Ishikawa (cell line): Measurements from ENCODE around the gene QSOX1.

Source experiments
- CEBPB ChIP-seq: IDR thresholded peaks from 2 replicates; pipeline ENCODE4 v1.6.1; 2012
- CREB1 ChIP-seq: IDR thresholded peaks from 2 replicates; pipeline ENCODE4 v1.6.1; 2012; ENCODE audit warnings: low read depth
- EGR1 ChIP-seq: IDR thresholded peaks from 2 replicates; pipeline ENCODE4 v1.6.1; 2012
- EP300 ChIP-seq: IDR thresholded peaks from 2 replicates; pipeline ENCODE4 v1.6.1; 2012; ENCODE audit warnings: borderline replicate concordance
- FOXM1 ChIP-seq: IDR thresholded peaks from 2 replicates; pipeline ENCODE4 v1.6.1; 2012; ENCODE audit warnings: low read depth, borderline replicate concordance
- NFIC ChIP-seq: IDR thresholded peaks from 2 replicates; pipeline ENCODE4 v1.6.1; 2012
- RAD21 ChIP-seq: IDR thresholded peaks from 2 replicates; pipeline ENCODE4 v1.6.1; 2012; ENCODE audit warnings: low read depth
- TAF1 ChIP-seq: IDR thresholded peaks from 2 replicates; pipeline ENCODE4 v1.6.1; 2012; ENCODE audit warnings: low read depth, mild to moderate bottlenecking
- TCF12 ChIP-seq: IDR thresholded peaks from 2 replicates; pipeline ENCODE4 v1.6.1; 2012; ENCODE audit warnings: low read depth
- TEAD4 ChIP-seq: IDR thresholded peaks from 2 replicates; pipeline ENCODE4 v1.6.1; 2012
- YY1 ChIP-seq: IDR thresholded peaks from 2 replicates; pipeline ENCODE4 v1.6.1; 2012; ENCODE audit warnings: low read depth
- ZBTB7A ChIP-seq: IDR thresholded peaks from 2 replicates; pipeline ENCODE4 v1.6.1; 2012; ENCODE audit warnings: low read depth
- TF ChIP-seq, protein P1 (sequence below): IDR thresholded peaks from 2 replicates; pipeline ENCODE4 v1.6.1; 2012; ENCODE audit warnings: low read depth, mild to moderate bottlenecking
- TF ChIP-seq, protein P2 (sequence below): IDR thresholded peaks from 2 replicates; pipeline ENCODE4 v1.6.1; 2012
- TF ChIP-seq, protein P3 (sequence below): IDR thresholded peaks from 2 replicates; pipeline ENCODE4 v1.6.1; 2012

Gene QSOX1

DNA sequence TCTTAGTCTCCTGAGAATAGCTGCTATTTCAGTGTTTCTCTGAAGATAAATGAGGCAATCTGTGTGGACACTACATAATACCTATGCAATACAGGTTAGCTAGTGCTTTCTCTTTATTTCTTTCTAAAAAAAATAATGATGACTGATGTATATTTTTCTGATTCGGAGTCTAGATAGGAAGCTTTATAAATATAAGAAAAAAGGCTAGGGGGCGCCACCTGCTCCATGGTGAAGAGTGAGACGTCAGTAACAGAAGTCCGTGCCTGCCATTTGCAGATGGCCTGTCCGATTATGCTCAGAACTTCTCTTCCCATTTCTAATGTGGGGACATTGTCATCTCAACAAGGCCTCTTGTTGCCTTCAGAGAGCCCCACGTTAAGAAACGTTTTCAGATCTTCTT, 26.4 kb downstream of the QSOX1 start:
- no peak for TF ChIP-seq NFIC
- TF ChIP-seq RAD21, result 0 out of 2 replicates have a peak, but pooled peaks have one; percentile 27
- TF ChIP-seq, protein P1, sequence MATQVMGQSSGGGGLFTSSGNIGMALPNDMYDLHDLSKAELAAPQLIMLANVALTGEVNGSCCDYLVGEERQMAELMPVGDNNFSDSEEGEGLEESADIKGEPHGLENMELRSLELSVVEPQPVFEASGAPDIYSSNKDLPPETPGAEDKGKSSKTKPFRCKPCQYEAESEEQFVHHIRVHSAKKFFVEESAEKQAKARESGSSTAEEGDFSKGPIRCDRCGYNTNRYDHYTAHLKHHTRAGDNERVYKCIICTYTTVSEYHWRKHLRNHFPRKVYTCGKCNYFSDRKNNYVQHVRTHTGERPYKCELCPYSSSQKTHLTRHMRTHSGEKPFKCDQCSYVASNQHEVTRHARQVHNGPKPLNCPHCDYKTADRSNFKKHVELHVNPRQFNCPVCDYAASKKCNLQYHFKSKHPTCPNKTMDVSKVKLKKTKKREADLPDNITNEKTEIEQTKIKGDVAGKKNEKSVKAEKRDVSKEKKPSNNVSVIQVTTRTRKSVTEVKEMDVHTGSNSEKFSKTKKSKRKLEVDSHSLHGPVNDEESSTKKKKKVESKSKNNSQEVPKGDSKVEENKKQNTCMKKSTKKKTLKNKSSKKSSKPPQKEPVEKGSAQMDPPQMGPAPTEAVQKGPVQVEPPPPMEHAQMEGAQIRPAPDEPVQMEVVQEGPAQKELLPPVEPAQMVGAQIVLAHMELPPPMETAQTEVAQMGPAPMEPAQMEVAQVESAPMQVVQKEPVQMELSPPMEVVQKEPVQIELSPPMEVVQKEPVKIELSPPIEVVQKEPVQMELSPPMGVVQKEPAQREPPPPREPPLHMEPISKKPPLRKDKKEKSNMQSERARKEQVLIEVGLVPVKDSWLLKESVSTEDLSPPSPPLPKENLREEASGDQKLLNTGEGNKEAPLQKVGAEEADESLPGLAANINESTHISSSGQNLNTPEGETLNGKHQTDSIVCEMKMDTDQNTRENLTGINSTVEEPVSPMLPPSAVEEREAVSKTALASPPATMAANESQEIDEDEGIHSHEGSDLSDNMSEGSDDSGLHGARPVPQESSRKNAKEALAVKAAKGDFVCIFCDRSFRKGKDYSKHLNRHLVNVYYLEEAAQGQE, result no peak

DNA sequence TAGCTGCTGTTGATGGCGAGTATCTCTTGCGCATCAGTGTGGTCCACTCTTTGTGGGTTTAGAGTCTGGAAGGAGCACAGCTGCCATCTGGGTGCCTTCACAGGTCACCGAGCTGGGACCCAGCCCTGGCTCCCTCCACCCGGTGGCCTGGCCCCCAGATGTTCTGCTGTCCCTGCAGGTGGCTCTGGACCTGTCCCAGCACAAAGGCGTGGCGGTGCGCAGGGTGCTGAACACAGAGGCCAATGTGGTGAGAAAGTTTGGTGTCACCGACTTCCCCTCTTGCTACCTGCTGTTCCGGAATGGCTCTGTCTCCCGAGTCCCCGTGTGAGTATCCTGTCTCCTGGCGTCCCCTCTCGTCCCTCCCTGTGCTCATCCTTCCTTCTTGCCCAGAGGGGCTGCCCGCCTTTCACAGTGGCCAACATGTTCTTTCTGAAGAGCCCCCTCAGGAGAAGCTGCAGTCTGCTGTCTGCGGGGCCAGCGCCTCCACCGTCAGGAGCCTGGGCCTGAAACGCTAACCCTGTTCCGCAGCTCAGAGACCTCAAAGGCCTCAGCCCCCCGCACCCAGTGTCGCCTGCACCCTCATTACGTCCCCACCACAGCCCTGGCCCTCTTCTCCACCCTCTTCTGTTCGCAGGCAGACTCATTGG, 27.4 kb downstream of the QSOX1 start:
- TF ChIP-seq, protein P2, sequence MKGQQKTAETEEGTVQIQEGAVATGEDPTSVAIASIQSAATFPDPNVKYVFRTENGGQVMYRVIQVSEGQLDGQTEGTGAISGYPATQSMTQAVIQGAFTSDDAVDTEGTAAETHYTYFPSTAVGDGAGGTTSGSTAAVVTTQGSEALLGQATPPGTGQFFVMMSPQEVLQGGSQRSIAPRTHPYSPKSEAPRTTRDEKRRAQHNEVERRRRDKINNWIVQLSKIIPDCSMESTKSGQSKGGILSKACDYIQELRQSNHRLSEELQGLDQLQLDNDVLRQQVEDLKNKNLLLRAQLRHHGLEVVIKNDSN, result no peak
- TF ChIP-seq CEBPB (no peak), FOXM1 (no peak), ZBTB7A (no peak), CREB1 (no peak)
- TF ChIP-seq, protein P3, sequence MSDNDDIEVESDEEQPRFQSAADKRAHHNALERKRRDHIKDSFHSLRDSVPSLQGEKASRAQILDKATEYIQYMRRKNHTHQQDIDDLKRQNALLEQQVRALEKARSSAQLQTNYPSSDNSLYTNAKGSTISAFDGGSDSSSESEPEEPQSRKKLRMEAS, result no peak

DNA sequence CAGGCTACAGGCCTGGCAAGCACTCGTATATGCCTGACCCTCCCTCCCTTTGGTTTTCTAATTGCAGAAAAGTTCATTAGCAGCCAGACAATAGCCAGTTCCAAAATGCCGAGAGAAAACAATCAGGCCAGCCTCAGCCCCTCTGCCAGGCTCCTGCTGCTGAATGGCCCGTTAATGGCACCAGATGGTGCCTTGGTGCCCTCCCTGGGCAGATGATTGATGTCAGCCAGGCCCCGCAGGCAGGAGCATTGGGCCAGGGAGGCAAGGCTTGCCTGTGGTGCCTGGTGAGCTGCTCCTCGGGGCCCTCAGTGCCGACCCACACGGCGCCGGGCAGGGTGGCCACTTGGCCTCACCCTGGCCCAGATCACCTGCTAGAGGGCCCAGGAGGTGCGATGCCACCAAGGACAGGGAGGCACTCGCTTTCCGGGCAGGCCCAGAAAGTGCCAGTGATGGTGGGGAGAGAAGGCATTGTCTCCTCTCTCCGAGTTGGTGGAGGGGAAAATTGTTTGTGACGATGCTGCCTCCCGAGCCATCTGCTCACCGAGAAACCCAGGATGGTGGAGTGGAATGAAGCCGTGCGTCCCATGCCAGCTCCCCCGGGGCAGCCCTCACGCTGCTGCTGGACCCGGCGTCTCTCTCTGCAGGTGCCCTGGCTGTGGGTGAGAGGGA, 28.1 kb downstream of the QSOX1 start:
- TF ChIP-seq CEBPB, result no peak
- no peak for TF ChIP-seq NFIC
- TF ChIP-seq TAF1, result no peak
- TF ChIP-seq FOXM1, result no peak
- TF ChIP-seq EGR1, result no peak
- TF ChIP-seq, protein P1, result no peak
- TF ChIP-seq, protein P3, result no peak
- no peak for TF ChIP-seq ZBTB7A
- TF ChIP-seq TEAD4, result no peak
- no peak for TF ChIP-seq CREB1
- no peak for TF ChIP-seq TCF12
- TF ChIP-seq YY1, result no peak
- no peak for TF ChIP-seq RAD21
- TF ChIP-seq EP300, result no peak
- TF ChIP-seq, protein P2, result no peak

DNA sequence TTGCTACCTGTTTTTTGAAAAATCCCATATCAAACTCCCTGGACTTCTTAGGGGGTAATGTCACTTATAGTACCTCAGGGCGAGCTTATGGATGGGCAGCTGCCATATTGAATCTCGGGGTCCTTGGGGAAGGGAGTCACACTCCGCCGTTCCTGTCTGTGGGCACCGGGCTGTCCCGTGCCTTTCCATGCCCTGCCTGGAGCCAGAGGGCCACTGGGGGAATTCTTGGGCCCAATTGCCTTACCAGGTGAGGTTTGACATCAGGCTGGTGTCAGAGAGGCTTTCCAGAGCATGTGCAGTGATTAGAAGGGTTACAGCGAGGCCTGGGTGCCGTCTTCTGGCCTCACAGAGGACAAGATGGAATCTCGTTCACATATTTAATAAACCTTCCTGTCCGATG, 28.8 kb downstream of the QSOX1 start:
- TF ChIP-seq CREB1 (no peak), ZBTB7A (no peak), TAF1 (no peak), YY1 (no peak), FOXM1 (no peak), EP300 (no peak), RAD21 (no peak), NFIC (no peak), EGR1 (no peak), TCF12 (no peak), CEBPB (no peak), TEAD4 (no peak)
- TF ChIP-seq, protein P1, result no peak
- TF ChIP-seq, protein P2, result no peak
- TF ChIP-seq, protein P3, result no peak
